Keratinocyte (primary cell): ENCODE data around the gene PPP1R13L. TPM values are rescaled to one million over a fixed set of nuclear protein-coding genes. Genes with fewer than 3 reads are reported as not detected.
A peak's percentile ranks its signal among the peaks of the same experiment; 100 is the strongest.
"Not testable (repeated sequence)": the region's sequence is repeated elsewhere in the genome, so short reads cannot be mapped to it uniquely, and the experiment has no call there.

Source experiments
- DNase-seq: peaks from one replicate; pipeline ENCODE4 v3.0.0-alpha.2; 2011; ENCODE audit warnings: low read depth, missing footprints, low spot score
- FAIRE-seq: peaks from 2 replicates; lab custom pipeline; 2011; peaks lifted over from hg19 to GRCh38; lab: Jason Lieb, UNC
- H2AFZ ChIP-seq: 2 replicates; pipeline ENCODE4 v1.6.0; 2012; ENCODE audit warnings: low read length, control low read depth, inconsistent platforms; ENCODE audit not compliant: control insufficient read depth
- H3K27ac ChIP-seq: 2 replicates; pipeline ENCODE4 v1.5.1; 2011; ENCODE audit warnings: low read length; ENCODE audit not compliant: control insufficient read depth, insufficient read depth
- H3K27me3 ChIP-seq: 3 replicates; pipeline ENCODE4 v1.6.0; 2011; ENCODE audit warnings: low read length; ENCODE audit not compliant: control insufficient read depth, insufficient read depth; ENCODE audit errors: extremely low read depth
- H3K36me3 ChIP-seq, 2 experiments: 2 replicates in 1 of 2; 3 replicates in 1 of 2; pipeline ENCODE4 v1.5.1; 2011; ENCODE audit warnings: low read length in 2 of 2, mild to moderate bottlenecking in 1 of 2; ENCODE audit not compliant: control insufficient read depth in 2 of 2, insufficient read depth in 2 of 2; ENCODE audit errors: extremely low read depth in 1 of 2
- H3K4me1 ChIP-seq: 3 replicates; pipeline ENCODE4 v1.5.1; 2011; ENCODE audit warnings: low read length; ENCODE audit not compliant: control insufficient read depth, insufficient read depth; ENCODE audit errors: extremely low read depth
- H3K4me2 ChIP-seq: 3 replicates; pipeline ENCODE4 v1.6.0; 2011; ENCODE audit warnings: low read depth, low read length; ENCODE audit not compliant: control insufficient read depth, insufficient read depth; ENCODE audit errors: extremely low read depth
- H3K4me3 ChIP-seq, 3 experiments: fragments of 200-600 bp in 1 of 3; sonication (generic) in 1 of 3; 2 replicates in 2 of 3; 3 replicates in 1 of 3; pipeline ENCODE4 v1.5.1; 2011 to 2016; ENCODE audit warnings: low read length in 3 of 3, mild to moderate bottlenecking in 3 of 3, control low read depth in 2 of 3, inconsistent platforms in 1 of 3, low read depth in 1 of 3, mixed read lengths in 1 of 3, mixed run types in 1 of 3, moderate library complexity in 1 of 3; ENCODE audit not compliant: control insufficient read depth in 2 of 3, insufficient read depth in 2 of 3; ENCODE audit errors: extremely low read depth in 1 of 3
- H3K79me2 ChIP-seq: 2 replicates; pipeline ENCODE4 v1.6.0; 2012; ENCODE audit warnings: low read length; ENCODE audit not compliant: control insufficient read depth, insufficient read depth
- H3K9ac ChIP-seq: 3 replicates; pipeline ENCODE4 v1.6.0; 2011; ENCODE audit warnings: low read length; ENCODE audit not compliant: control insufficient read depth, insufficient read depth; ENCODE audit errors: extremely low read depth
- H3K9me1 ChIP-seq: 3 replicates; pipeline ENCODE4 v1.6.0; 2011; ENCODE audit warnings: low read length; ENCODE audit not compliant: control insufficient read depth, insufficient read depth; ENCODE audit errors: extremely low read depth
- H3K9me3 ChIP-seq: 2 replicates; pipeline ENCODE4 v1.5.1; 2012; ENCODE audit warnings: low read depth, low read length; ENCODE audit not compliant: control insufficient read depth
- H4K20me1 ChIP-seq: 3 replicates; pipeline ENCODE4 v1.6.0; 2011; ENCODE audit warnings: low read length; ENCODE audit not compliant: control insufficient read depth, insufficient read depth; ENCODE audit errors: extremely low read depth
- EZH2 ChIP-seq: IDR thresholded peaks from one replicate; pipeline ENCODE4 v1.6.1; 2012; ENCODE audit warnings: inconsistent platforms, mild to moderate bottlenecking, low read length, moderate library complexity
- dilution Hi-C: fragments of 300-500 bp; cut with MboI; formaldehyde crosslinking; loops from one replicate; pipeline ENCODE4 v1.7.0; 2020; ENCODE audit warnings: low sequenced_read_pairs; ENCODE audit not compliant: extremely low pct_ligation_motif_present
- polyA plus RNA-seq, 5 experiments: library from polyadenylated mRNA; depleted of rRNA in 3 of 5; stranded (reverse) in 3 of 5; stranded (forward) in 1 of 5; unstranded in 1 of 5; fragments of >200 nt; gene quantifications; 1 replicate in 1 of 5; 2 replicates in 3 of 5; 3 replicates in 1 of 5; pipeline versions ENCODE4 v1.2.1 to v1.2.3, GENCODE V29; 2011 to 2012; ENCODE audit warnings: missing spikeins in 2 of 5, low read depth in 1 of 5, low replicate concordance in 1 of 5
- TF ChIP-seq, protein P1 (sequence below), 3 experiments: IDR thresholded peaks in 1 of 3; conservative IDR thresholded peaks in 1 of 3; optimal IDR thresholded peaks in 1 of 3; 2 replicates in 2 of 3; 3 replicates in 1 of 3; pipeline versions ENCODE3 to v1.5.1; 2011; ENCODE audit warnings: low read length in 3 of 3, mild to moderate bottlenecking in 3 of 3, moderate library complexity in 2 of 3, control low read depth in 1 of 3, inconsistent platforms in 1 of 3; ENCODE audit not compliant: insufficient read depth in 2 of 3; ENCODE audit errors: extremely low read depth in 1 of 3

The PPP1R13L gene
- polyA plus RNA-seq, 1 donor (not counting 4 experiments of a cell fraction or from before 2014, with no cell fraction given): 31.2 TPM

- Histone ChIP-seq H3K27ac (peak overlapping the region; percentile 63), H3K4me1 (peaks cover 20% of the 10 kb centered on the region), H3K9ac (peak overlapping the region; percentile 73), H3K79me2 (no peaks in the 10 kb centered on the region), H3K36me3 (no peaks in the 10 kb centered on the region), H4K20me1 (no peaks in the 10 kb centered on the region), H3K27me3 (no peaks in the 10 kb centered on the region), H3K9me3 (no peaks in the 10 kb centered on the region), H3K4me3 (peak overlapping the region; percentile 20 to 73 (median 44)), H2AFZ (no peak overlapping the region), H3K4me2 (peak overlapping the region; percentile 64), H3K9me1 (no peaks in the 10 kb centered on the region)
- no peak for DNase-seq
- no peak for FAIRE-seq
- no peak for TF ChIP-seq EZH2
- TF ChIP-seq, protein P1, sequence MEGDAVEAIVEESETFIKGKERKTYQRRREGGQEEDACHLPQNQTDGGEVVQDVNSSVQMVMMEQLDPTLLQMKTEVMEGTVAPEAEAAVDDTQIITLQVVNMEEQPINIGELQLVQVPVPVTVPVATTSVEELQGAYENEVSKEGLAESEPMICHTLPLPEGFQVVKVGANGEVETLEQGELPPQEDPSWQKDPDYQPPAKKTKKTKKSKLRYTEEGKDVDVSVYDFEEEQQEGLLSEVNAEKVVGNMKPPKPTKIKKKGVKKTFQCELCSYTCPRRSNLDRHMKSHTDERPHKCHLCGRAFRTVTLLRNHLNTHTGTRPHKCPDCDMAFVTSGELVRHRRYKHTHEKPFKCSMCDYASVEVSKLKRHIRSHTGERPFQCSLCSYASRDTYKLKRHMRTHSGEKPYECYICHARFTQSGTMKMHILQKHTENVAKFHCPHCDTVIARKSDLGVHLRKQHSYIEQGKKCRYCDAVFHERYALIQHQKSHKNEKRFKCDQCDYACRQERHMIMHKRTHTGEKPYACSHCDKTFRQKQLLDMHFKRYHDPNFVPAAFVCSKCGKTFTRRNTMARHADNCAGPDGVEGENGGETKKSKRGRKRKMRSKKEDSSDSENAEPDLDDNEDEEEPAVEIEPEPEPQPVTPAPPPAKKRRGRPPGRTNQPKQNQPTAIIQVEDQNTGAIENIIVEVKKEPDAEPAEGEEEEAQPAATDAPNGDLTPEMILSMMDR (optimal IDR thresholded peaks at IDR 0.05 in 1 of 3, IDR thresholded peaks at IDR 0.05 in 1 of 3, conservative IDR thresholded peaks at IDR 0.05 in 1 of 3; ENCODE audit: extremely low read depth in 1 of 3, insufficient read depth in 2 of 3, low read length in 3 of 3): no peak
- dilution Hi-C loops: no loop called here
Measured at GRCh38 chr19:45439190-45439568, 34.3 kb upstream of the PPP1R13L start.

GRCh38 chr19:45437328-45437727, 32.5 kb upstream of the PPP1R13L start:
- dilution Hi-C loops: no loop called here
- no peaks in the 10 kb centered on the region for H3K9me3 ChIP-seq
- no peak for DNase-seq
- no peak overlapping the region for H3K4me3 ChIP-seq
- no peaks in the 10 kb centered on the region for H3K79me2 ChIP-seq
- FAIRE-seq: no peak
- H3K27ac ChIP-seq: no peak overlapping the region
- no peak overlapping the region for H2AFZ ChIP-seq
- H3K4me1 ChIP-seq: peaks cover 8% of the 10 kb centered on the region
- H3K9ac ChIP-seq: no peak overlapping the region
- H4K20me1 ChIP-seq: no peaks in the 10 kb centered on the region
- no peaks in the 10 kb centered on the region for H3K36me3 ChIP-seq
- H3K9me1 ChIP-seq: no peaks in the 10 kb centered on the region
- no peaks in the 10 kb centered on the region for H3K27me3 ChIP-seq
- no peak overlapping the region for H3K4me2 ChIP-seq
- TF ChIP-seq, protein P1 (optimal IDR thresholded peaks at IDR 0.05 in 1 of 3, IDR thresholded peaks at IDR 0.05 in 1 of 3, conservative IDR thresholded peaks at IDR 0.05 in 1 of 3; ENCODE audit: extremely low read depth in 1 of 3, insufficient read depth in 2 of 3, low read length in 3 of 3): no peak
- TF ChIP-seq EZH2: no peak

DNA sequence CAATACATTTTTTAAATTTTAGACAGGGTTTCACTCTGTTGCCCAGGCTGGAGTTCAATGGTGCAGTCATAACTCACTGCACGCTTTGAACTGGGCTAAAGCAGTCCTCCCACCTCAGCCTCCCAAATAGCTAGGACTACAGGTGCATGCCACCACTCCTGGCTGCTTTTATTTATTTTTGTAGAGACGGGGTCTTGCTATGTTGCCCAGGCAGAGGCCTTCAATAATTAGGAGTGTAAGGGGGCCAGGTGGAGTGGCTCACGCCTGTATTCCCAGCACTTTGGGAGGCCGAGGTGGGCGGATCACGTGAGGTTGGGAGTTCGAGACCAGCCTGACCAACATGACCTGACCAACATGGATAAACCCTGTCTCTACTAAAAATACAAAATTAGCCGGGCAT, 27.7 kb upstream of the PPP1R13L start:
- H3K36me3 ChIP-seq, H3K27me3 ChIP-seq, H3K27ac ChIP-seq, H3K4me2 ChIP-seq, H2AFZ ChIP-seq, dilution Hi-C loops, H3K79me2 ChIP-seq, H3K4me3 ChIP-seq, FAIRE-seq, H3K9me1 ChIP-seq, H3K9me3 ChIP-seq, H4K20me1 ChIP-seq, DNase-seq, H3K9ac ChIP-seq: not testable (repeated sequence)
- peaks cover 12% of the 10 kb centered on the region for H3K4me1 ChIP-seq

DNA sequence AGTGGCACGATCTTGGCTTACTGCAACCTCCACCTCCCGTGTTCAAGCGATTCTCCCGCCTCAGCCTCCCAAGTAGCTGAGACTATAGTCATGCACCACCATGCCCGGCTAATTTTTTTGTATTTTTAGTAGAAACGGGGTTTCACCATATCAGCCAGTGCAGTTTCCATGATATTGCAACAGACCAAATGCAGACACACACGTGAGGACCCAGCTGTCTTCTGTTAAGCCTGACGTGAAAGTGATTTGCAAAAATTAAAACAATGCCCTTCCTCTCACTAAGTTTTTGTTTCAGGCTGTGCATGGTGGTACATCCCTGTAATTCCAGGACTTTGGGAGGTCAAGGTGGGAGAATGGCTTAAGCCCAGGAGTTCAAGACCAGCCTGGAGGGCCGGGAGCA, 26.1 kb upstream of the PPP1R13L start:
- H3K9me1 ChIP-seq, H3K27ac ChIP-seq, H3K4me3 ChIP-seq, H3K27me3 ChIP-seq, H3K9me3 ChIP-seq, H2AFZ ChIP-seq, H4K20me1 ChIP-seq, FAIRE-seq, H3K4me2 ChIP-seq, DNase-seq, H3K9ac ChIP-seq, H3K79me2 ChIP-seq, H3K36me3 ChIP-seq, dilution Hi-C loops: not testable (repeated sequence)
- peaks cover 20% of the 10 kb centered on the region for H3K4me1 ChIP-seq
